GM21529 (cell line): Measurements from ENCODE around the gene PLCH2.

Experiments used
- ATAC-seq: cut with Tn5 transposase; IDR thresholded peaks from one replicate; pipeline ENCODE4 v1.9.1; 2021; ENCODE audit not compliant: unreplicated experiment

Gene PLCH2

DNA sequence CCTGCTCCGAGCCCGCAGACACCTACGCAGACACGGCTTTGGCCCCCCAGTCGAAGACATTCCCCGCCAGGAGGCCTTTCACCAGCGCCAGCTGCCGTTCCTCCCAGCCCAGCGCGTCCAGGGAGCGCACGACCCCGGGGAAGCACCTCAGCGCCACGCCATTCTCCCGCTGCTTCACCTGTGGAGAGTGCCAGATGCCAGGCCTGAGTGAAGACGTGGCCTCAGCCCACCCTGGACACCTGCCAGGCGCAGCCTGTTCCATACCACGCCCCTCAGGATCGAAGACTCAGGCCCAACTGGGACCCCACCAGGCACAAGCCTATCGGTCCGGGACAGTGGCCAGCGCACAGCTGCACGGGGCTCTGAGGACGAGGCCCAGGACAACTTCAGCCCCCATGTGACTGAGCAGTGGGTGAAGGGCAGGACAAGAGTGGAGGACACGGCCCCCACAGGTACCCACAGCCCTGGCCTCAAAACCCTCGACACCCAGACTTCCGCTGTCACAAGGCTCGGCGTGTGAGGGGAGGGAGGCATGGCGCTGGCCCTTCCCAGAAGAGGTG, 36.9 kb downstream of the PLCH2 start:
- no peak for ATAC-seq

GRCh38 chr1:2513939-2514652, 38.0 kb downstream of the PLCH2 start:
- no peak for ATAC-seq

DNA sequence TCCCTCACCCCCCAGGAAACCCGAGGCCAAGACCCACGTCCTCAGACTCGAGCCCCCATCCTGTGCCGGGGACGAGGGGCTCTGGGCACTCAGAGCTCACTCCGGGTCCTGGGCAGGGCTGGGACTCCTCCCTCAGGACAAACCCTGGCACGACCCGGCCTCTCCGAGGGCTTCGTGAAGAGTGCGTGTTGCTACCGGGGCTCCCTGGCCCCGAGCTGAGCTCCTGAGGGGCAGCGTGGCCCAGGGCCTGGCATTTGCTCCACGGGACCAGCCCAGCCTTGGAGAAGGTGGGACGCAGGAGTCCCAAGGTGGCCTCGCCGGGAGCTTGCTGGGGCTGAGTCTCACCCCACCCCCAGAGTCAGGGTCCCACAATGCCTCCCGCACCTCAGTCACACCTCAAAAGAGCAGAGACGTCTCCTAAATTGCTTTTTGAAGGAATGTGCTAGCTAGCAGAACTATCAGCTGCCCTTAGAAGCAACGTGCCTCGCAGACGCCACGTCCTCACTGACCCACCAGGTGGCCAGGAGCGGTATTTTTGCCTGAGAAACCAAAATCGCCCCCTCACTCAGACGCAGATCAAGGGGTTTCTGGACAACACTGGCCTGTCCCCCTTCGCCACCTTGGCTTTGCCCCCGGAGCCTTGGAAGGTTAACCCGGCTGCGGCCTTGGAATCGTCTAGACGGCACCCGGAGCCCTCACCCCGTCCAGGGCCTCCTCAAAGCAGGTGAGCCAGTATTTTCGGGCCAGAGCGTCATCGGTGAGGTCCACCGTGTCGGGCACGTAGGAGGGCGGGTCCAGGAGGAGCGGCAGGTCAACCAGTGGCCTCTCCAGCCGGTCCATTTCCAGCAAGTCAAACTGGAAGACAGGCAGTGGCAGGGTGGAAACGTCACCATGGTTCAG, 39.0 kb downstream of the PLCH2 start:
- ATAC-seq: no peak

GRCh38 chr1:2515763-2516080, 39.6 kb downstream of the PLCH2 start:
- no peak for ATAC-seq

GRCh38 chr1:2516124-2516523, 40.0 kb downstream of the PLCH2 start:
- ATAC-seq: no peak

- no peak for ATAC-seq
These were observed 40.9 kb downstream of the PLCH2 start for GRCh38 chr1:2516946-2517345.

DNA sequence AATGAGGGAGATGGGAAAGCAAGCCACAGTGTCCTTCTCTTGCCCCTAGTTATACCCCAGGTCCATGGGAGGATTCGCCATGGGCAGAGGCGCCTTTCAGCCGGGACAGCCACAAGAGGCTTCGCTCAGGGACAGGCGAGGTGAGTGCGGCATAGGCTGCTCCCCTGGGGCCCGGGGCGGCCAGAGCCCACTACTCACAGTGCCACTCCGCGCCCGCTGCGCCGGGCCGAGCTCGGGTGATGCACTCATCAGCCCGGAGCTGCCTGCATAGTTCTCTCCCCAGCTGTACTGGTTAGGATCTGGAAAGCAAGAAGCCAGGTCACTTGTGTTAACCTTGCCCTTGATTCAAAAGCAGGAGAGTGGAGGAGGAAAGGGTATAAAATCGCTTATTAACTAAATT, 41.9 kb downstream of the PLCH2 start:
- no peak for ATAC-seq

GRCh38 chr1:2518528-2518927, 42.4 kb downstream of the PLCH2 start:
- no peak for ATAC-seq

DNA sequence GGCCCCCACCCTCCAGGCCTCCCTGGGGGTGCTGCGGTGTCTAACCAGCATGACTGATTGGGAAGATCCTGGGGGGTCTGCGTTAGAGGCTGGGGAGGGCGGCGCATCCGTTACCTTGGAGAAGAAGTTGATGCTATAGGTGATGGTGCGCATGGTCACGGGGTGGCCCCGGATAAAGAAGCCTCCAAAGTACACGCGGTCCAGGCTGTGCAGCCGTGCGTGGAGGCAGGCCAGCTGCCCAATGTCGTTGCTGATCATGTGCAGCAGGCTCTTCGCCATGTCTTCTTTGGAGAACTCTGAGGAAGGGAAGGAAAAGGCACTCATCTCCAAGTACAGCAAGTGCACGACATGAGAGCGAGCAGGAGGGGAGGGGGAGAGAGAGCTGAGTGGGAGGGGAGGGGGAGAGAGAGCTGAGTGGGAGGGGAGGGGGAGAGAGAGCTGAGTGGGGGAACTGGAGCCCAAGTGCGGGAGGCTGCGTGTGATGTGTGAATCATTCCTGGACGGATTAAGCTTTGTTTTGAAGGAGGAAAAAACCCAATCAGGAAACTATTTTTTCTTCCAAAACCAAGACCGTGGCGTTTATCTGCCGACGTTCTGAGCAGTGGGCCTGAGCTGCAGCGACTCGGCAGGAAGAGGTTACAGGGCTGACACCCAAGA, 43.1 kb downstream of the PLCH2 start:
- ATAC-seq: no peak

GRCh38 chr1:2519729-2520128, 43.6 kb downstream of the PLCH2 start:
- no peak for ATAC-seq

- ATAC-seq: no peak
These were observed 44.1 kb downstream of the PLCH2 start for GRCh38 chr1:2520206-2520605.

- ATAC-seq: no peak
These were observed 44.7 kb downstream of the PLCH2 start for GRCh38 chr1:2520806-2521205.

- no peak for ATAC-seq
These were observed 46.1 kb downstream of the PLCH2 start for GRCh38 chr1:2522230-2522629.

- no peak for ATAC-seq
These were observed 47.3 kb downstream of the PLCH2 start for GRCh38 chr1:2523191-2523890.

- ATAC-seq: no peak
These were observed 48.0 kb downstream of the PLCH2 start for GRCh38 chr1:2523891-2524609.

GRCh38 chr1:2525572-2525919, 49.5 kb downstream of the PLCH2 start:
- no peak for ATAC-seq

DNA sequence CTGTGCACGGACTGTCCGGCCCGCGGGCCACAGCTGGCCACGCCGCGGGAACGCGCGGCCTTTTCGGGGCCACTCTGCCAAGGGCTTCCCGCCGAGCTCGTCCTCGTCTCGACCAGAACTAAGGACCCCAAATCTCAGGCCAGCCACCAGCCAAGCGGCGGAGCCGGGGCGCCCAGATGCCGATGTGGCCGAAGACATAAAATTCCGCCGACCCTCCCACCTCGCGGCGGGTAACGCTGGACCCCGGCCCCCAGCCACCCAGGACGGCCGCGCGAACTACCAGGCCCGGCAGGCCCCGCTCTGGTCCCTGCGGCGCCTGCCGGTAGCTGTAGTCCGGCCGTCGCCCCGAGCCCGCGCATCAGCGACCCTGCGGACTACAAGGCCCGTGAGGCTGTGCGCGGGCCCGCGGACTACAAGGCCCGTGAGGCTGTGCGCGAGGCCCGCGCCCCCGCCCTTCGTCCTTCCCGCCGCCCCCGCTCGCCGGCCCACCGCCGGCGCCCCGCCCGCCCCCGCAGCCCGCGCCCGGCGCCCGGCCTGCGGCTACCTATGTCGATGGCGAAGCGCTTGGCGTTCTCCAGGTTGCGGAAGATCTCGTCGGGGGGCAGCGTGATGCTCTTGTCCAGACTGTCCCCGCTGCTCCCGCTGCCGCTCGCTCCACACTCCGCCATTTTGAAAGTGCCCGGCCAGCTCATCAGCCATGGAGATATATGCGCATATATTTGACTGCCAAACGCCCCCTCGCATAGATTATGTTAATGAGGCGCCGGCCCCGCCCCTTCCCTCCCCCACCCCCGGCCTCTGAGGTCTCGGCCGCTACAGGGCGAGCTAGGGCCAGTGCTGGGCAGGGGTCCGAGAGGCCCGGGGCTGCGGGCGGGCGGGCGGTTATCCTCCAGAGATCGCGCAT, 50.1 kb downstream of the PLCH2 start, which contains the start of gene PANK4:
Gene PANK4, minus strand, starts transcription at position 677 of the 904 bp plus-strand sequence. Its CDS starts 9 bp downstream, at position 668.
- peak; percentile 77 for ATAC-seq

GRCh38 chr1:2526824-2527555, 50.9 kb downstream of the PLCH2 start:
- ATAC-seq: peak; percentile 35

- ATAC-seq: no peak
These were observed 51.4 kb downstream of the PLCH2 start for GRCh38 chr1:2527556-2527860.
